Brain microvascular endothelial cell (primary cell): ENCODE results near the gene ARL14EP.
A peak's percentile ranks its signal among the peaks of the same experiment; 100 is the strongest.

Experiments
- DNase-seq: peaks from one replicate; pipeline ENCODE4 v3.0.0-alpha.2; 2020
- H3K27ac ChIP-seq: fragments of 250-450 bp; sonication (Bioruptor Pico); 2 replicates; pipeline ENCODE4 v1.5.1; 2020; ENCODE audit warnings: mild to moderate bottlenecking, moderate library complexity
- H3K27me3 ChIP-seq: fragments of 250-450 bp; sonication (Bioruptor Pico); replicated peaks from 2 replicates; pipeline ENCODE4 v1.5.1; 2020; ENCODE audit warnings: mild to moderate bottlenecking
- H3K36me3 ChIP-seq: fragments of 250-450 bp; sonication (Bioruptor Pico); replicated peaks from 2 replicates; pipeline ENCODE4 v1.5.1; 2020; ENCODE audit warnings: mild to moderate bottlenecking
- H3K4me3 ChIP-seq: 2 replicates; pipeline ENCODE4 v1.5.1; 2011; ENCODE audit warnings: low read depth, mild to moderate bottlenecking, control low read depth, low read length, moderate library complexity
- in situ Hi-C: cut with HindIII; loops from 2 replicates; pipeline ENCODE4 v1.10.0; 2017; ENCODE audit warnings: low sequenced_read_pairs, low pct_ligation_motif_present
- TF ChIP-seq, protein P1 (sequence below): IDR thresholded peaks from 2 replicates; pipeline ENCODE4 v1.5.1; 2011; ENCODE audit warnings: low read depth, mild to moderate bottlenecking, moderate library complexity, low read length, control low read depth, inconsistent platforms; ENCODE audit errors: missing control alignments

The ARL14EP gene

DNA sequence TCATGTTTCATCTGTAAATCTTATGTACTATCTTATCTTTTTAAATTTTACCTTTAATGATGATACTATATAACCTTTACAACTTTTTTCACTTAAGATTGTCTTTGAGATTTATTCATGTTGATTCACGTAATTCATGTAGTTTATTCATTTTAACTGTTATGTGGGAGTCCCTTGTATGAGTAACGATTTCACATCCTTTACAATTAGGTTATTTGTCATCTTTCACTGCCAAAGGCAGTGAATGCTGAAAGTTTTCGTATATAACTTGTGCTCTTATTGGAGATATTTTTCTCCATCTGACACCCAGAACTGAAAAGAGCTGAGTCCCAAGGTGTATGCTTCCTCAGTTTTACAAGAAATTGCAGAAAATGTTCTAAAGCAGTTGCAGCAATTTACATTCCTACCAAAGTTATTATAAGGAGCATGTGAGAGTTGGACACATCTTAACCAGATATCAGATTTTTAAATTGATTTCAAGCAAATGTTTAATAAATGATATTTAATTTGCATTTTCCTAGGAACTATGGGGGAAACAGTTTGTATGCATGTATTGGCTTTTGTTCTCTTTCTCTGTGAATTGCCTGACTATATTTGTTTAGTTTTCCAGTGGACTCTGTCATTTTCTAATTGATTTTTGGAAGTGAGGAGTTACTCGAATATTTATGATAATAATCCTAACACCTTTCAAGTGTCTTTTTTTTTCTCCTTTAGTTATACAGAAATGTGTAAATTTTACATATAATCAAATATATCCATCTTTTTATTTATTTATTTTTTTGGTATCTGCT is 6.4 kb downstream of the ARL14EP start:
- TF ChIP-seq, protein P1, sequence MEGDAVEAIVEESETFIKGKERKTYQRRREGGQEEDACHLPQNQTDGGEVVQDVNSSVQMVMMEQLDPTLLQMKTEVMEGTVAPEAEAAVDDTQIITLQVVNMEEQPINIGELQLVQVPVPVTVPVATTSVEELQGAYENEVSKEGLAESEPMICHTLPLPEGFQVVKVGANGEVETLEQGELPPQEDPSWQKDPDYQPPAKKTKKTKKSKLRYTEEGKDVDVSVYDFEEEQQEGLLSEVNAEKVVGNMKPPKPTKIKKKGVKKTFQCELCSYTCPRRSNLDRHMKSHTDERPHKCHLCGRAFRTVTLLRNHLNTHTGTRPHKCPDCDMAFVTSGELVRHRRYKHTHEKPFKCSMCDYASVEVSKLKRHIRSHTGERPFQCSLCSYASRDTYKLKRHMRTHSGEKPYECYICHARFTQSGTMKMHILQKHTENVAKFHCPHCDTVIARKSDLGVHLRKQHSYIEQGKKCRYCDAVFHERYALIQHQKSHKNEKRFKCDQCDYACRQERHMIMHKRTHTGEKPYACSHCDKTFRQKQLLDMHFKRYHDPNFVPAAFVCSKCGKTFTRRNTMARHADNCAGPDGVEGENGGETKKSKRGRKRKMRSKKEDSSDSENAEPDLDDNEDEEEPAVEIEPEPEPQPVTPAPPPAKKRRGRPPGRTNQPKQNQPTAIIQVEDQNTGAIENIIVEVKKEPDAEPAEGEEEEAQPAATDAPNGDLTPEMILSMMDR: no peak
- Histone ChIP-seq H3K4me3 (no peak overlapping the region), H3K27ac (no peak overlapping the region), H3K27me3 (no peaks in the 10 kb centered on the region), H3K36me3 (peaks cover 2% of the 10 kb centered on the region)
- in situ Hi-C loops: no loop called here
- no peak for DNase-seq

GRCh38 chr11:30333405-30333804 is 10.5 kb downstream of the ARL14EP start:
- DNase-seq: no peak
- Histone ChIP-seq H3K27ac (no peak overlapping the region), H3K4me3 (no peak overlapping the region), H3K36me3 (peaks cover 14% of the 10 kb centered on the region), H3K27me3 (no peaks in the 10 kb centered on the region)
- in situ Hi-C loops: no loop called here
- TF ChIP-seq, protein P1: peak; percentile 70

DNA sequence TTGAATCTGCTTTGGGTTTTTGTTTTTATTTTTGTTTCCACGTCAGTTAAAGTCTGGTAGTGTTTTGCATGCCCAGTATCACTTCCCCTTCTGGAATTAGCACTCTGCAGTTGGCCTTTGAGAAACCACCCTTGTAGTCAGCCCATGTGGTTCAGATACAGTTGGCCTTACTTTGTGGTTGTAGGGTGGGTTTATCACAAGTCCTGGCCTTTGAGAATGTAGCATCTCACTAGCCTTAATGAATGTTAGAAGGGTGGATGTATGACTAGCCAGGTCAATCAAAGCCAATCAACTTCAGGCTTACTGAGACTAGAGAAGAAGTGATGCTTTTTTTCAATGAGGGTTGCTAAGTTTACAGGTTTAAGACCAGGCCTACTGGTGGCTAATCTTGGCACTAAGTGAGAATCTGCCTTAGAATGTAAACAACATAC is 19.8 kb downstream of the ARL14EP start:
- H3K36me3 ChIP-seq: no peaks in the 10 kb centered on the region
- no peak for DNase-seq
- TF ChIP-seq, protein P1: no peak

DNA sequence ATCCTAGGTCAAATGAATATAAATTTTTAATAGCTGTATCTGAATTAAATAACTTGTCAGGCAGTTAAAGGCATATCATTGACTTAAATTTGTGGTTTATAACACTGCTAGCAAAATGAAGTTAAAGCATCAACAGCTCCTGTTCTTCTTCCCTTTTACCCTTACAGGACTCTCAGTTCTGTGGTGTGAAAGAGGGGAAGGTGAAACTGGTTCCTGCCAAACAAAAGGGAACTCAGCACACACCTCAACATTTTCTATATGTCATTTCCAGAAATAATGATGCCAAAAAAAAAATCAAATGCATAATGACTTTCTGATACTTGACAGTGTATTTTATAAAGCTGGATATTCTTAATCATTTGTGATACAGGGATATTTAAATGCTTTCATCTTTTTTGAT is 21.2 kb downstream of the ARL14EP start:
- H3K4me3 ChIP-seq: no peak overlapping the region
- no peaks in the 10 kb centered on the region for H3K36me3 ChIP-seq
- in situ Hi-C loops: no loop called here
- no peak for DNase-seq
- TF ChIP-seq, protein P1: no peak
- no peak overlapping the region for H3K27ac ChIP-seq
- no peaks in the 10 kb centered on the region for H3K27me3 ChIP-seq

More for the DNA sequence above, 19.8 kb downstream of the ARL14EP start:
- H3K4me3 ChIP-seq: no peak overlapping the region
- in situ Hi-C loops: no loop called here
- no peaks in the 10 kb centered on the region for H3K27me3 ChIP-seq
- H3K27ac ChIP-seq: no peak overlapping the region

DNA sequence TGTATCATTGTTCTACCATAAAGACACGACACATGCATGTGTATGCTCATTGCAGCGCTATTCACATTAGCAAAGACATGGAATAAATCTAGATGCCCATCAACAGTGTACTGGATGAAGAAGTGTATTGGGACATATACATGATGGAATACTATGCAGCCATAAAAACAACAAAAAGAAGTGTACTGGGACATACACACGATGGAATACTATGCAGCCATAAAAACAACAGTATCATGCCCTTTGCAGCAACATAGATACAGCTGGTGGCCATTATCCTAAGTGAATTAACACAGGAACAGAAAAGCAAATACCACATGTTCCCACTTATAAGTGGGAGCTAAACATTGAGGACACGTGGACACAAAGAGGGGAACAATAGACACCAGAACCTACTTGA is 22.7 kb downstream of the ARL14EP start:
- in situ Hi-C loops: no loop called here
- TF ChIP-seq, protein P1: no peak
- Histone ChIP-seq H3K36me3 (no peaks in the 10 kb centered on the region), H3K27ac (no peak overlapping the region), H3K4me3 (no peak overlapping the region), H3K27me3 (no peaks in the 10 kb centered on the region)
- DNase-seq: no peak

- Histone ChIP-seq H3K27me3 (no peaks in the 10 kb centered on the region), H3K27ac (no peak overlapping the region), H3K36me3 (no peaks in the 10 kb centered on the region), H3K4me3 (no peak overlapping the region)
- in situ Hi-C loops: no loop called here
- TF ChIP-seq, protein P1: peak; percentile 48
- DNase-seq: peak; percentile 20
Measured at GRCh38 chr11:30346068-30346688, 23.3 kb downstream of the ARL14EP start.
